Loucy (cell line): ENCODE measurements around the gene RPS6KB2.
"Not testable (repeated sequence)": the region's sequence is repeated elsewhere in the genome, so short reads cannot be mapped to it uniquely, and the experiment has no call there.

ENCODE experiments used
- H2AFZ ChIP-seq: fragments of 200-600 bp; sonication (generic); 2 replicates; pipeline ENCODE4 v1.6.0; 2016; ENCODE audit warnings: antibody characterized with exemption, mild to moderate bottlenecking, low read length, moderate library complexity
- H3F3A ChIP-seq: fragments of 200-600 bp; 2 replicates; pipeline ENCODE4 v1.6.0; 2016; ENCODE audit warnings: antibody characterized with exemption, low read depth, mild to moderate bottlenecking
- H3K27me3 ChIP-seq: fragments of 200-600 bp; sonication (generic); 2 replicates; pipeline ENCODE4 v1.6.1; 2014; ENCODE audit warnings: low read length, mild to moderate bottlenecking; ENCODE audit not compliant: insufficient read depth, poor library complexity, severe bottlenecking
- H3K36me3 ChIP-seq: fragments of 200-600 bp; sonication (generic); 2 replicates; pipeline ENCODE4 v1.6.1; 2016; ENCODE audit warnings: low read length; ENCODE audit not compliant: insufficient read depth
- H3K4me1 ChIP-seq: fragments of 200-600 bp; sonication (generic); 2 replicates; pipeline ENCODE4 v1.5.1; 2014; ENCODE audit warnings: low read length, mild to moderate bottlenecking; ENCODE audit not compliant: insufficient read depth, poor library complexity, severe bottlenecking
- H3K4me2 ChIP-seq: fragments of 200-600 bp; sonication (generic); 2 replicates; pipeline ENCODE4 v1.6.0; 2014; ENCODE audit warnings: antibody characterized with exemption, low read length, low read depth, mild to moderate bottlenecking; ENCODE audit not compliant: poor library complexity, severe bottlenecking
- H3K4me3 ChIP-seq: fragments of 200-600 bp; sonication (generic); 2 replicates; pipeline ENCODE4 v1.5.1; 2014; ENCODE audit warnings: low read length, mild to moderate bottlenecking, mixed read lengths; ENCODE audit not compliant: poor library complexity, severe bottlenecking
- H3K79me2 ChIP-seq: fragments of 200-600 bp; sonication (generic); 2 replicates; pipeline ENCODE4 v1.6.1; 2014; ENCODE audit warnings: low read length; ENCODE audit not compliant: insufficient read depth
- H3K9ac ChIP-seq: fragments of 200-600 bp; sonication (generic); 2 replicates; pipeline ENCODE4 v1.6.0; 2014; ENCODE audit warnings: mild to moderate bottlenecking, low read depth, low read length, moderate library complexity; ENCODE audit not compliant: poor library complexity, severe bottlenecking
- H3K9me2 ChIP-seq: fragments of 200-600 bp; sonication (generic); replicated peaks from 2 replicates; pipeline ENCODE4 v1.6.1; 2016; ENCODE audit warnings: low read depth, low read length, mixed read lengths
- H3K9me3 ChIP-seq: fragments of 200-600 bp; sonication (generic); 2 replicates; pipeline ENCODE4 v1.6.1; 2014; ENCODE audit warnings: mild to moderate bottlenecking, antibody characterized with exemption, low read length, low read depth; ENCODE audit not compliant: insufficient read depth
- H4K20me1 ChIP-seq: fragments of 200-600 bp; sonication (generic); 2 replicates; pipeline ENCODE4 v1.6.0; 2014; ENCODE audit warnings: antibody characterized with exemption, low read length, mild to moderate bottlenecking; ENCODE audit not compliant: insufficient read depth, poor library complexity, severe bottlenecking
- CTCF ChIP-seq: fragments of 200-600 bp; sonication (generic); conservative IDR thresholded peaks from 2 replicates; pipeline ENCODE4 v1.5.1; 2014; ENCODE audit warnings: mild to moderate bottlenecking, antibody characterized with exemption, low read length
- EZH2phosphoT487 ChIP-seq: fragments of 200-600 bp; IDR thresholded peaks from 2 replicates; pipeline ENCODE4 v1.6.1; 2018; ENCODE audit warnings: antibody characterized with exemption, mild to moderate bottlenecking, moderate library complexity, borderline replicate concordance

Gene RPS6KB2

GRCh38 chr11:67470337-67471002, 42.2 kb downstream of the RPS6KB2 start:
- Histone ChIP-seq H3K36me3 (no peaks in the 10 kb centered on the region), H3K4me2 (no peak overlapping the region), H3F3A (peaks cover 4% of the 10 kb centered on the region; the same call in 1 of the 2 replicates), H3K79me2 (peaks cover 34% of the 10 kb centered on the region; the same call in 1 of the 2 replicates), H3K9ac (no peak overlapping the region), H3K9me3 (no peaks in the 10 kb centered on the region), H3K9me2 (no peaks in the 10 kb centered on the region), H2AFZ (no peak overlapping the region), H3K27me3 (no peaks in the 10 kb centered on the region), H3K4me1 (peaks cover 37% of the 10 kb centered on the region), H3K4me3 (no peak overlapping the region), H4K20me1 (no peaks in the 10 kb centered on the region)
- TF ChIP-seq EZH2phosphoT487, result no peak
- no peak for TF ChIP-seq CTCF

- Histone ChIP-seq H3K4me3 (no peak overlapping the region), H2AFZ (no peak overlapping the region), H3K9me3 (no peaks in the 10 kb centered on the region), H3K9me2 (no peaks in the 10 kb centered on the region), H3K27me3 (no peaks in the 10 kb centered on the region), H3K79me2 (peaks cover 11% of the 10 kb centered on the region; the same call in 1 of the 2 replicates), H3K36me3 (no peaks in the 10 kb centered on the region), H4K20me1 (no peaks in the 10 kb centered on the region), H3K9ac (no peak overlapping the region), H3K4me2 (no peak overlapping the region), H3F3A (no peaks in the 10 kb centered on the region), H3K4me1 (peaks cover 15% of the 10 kb centered on the region)
- TF ChIP-seq CTCF, result no peak
- TF ChIP-seq EZH2phosphoT487, result no peak
Measured at GRCh38 chr11:67472882-67473281, 44.6 kb downstream of the RPS6KB2 start.

- H3K36me3 ChIP-seq, H3K4me1 ChIP-seq, H3K9me2 ChIP-seq, H3K79me2 ChIP-seq, H2AFZ ChIP-seq, H4K20me1 ChIP-seq, H3K4me2 ChIP-seq, H3K27me3 ChIP-seq, H3K9me3 ChIP-seq, H3K4me3 ChIP-seq, H3F3A ChIP-seq, H3K9ac ChIP-seq: not testable (repeated sequence)
Measured at GRCh38 chr11:67476692-67477091, 48.4 kb downstream of the RPS6KB2 start.

- H3K27me3 ChIP-seq, H3K36me3 ChIP-seq, H3K79me2 ChIP-seq, H4K20me1 ChIP-seq, H3K9me3 ChIP-seq, H3K9me2 ChIP-seq, H2AFZ ChIP-seq, H3K4me3 ChIP-seq, H3K4me1 ChIP-seq, H3K9ac ChIP-seq, H3F3A ChIP-seq, H3K4me2 ChIP-seq: not testable (repeated sequence)
Measured at GRCh38 chr11:67477344-67478050, 49.2 kb downstream of the RPS6KB2 start.
